Epithelial cell of esophagus (primary cell): ENCODE measurements around the gene EFHD1.
"Not testable (repeated sequence)": the region's sequence is repeated elsewhere in the genome, so short reads cannot be mapped to it uniquely, and the experiment has no call there.

ENCODE experiments used
- DNase-seq: peaks from one replicate; pipeline ENCODE4 v3.0.0; 2010; ENCODE audit warnings: low read depth
- H3K4me3 ChIP-seq: 2 replicates; pipeline ENCODE4 v1.5.1; 2011; ENCODE audit warnings: mild to moderate bottlenecking, low read length, control low read depth
- CTCF ChIP-seq: IDR thresholded peaks from 2 replicates; pipeline ENCODE4 v1.5.1; 2011; ENCODE audit warnings: low read depth, mild to moderate bottlenecking, low read length, control low read depth, inconsistent platforms; ENCODE audit not compliant: insufficient read depth; ENCODE audit errors: missing control alignments

The EFHD1 gene

GRCh38 chr2:232675381-232675780 is 42.0 kb downstream of the EFHD1 start:
- no peak for TF ChIP-seq CTCF
- no peak overlapping the region for H3K4me3 ChIP-seq
- no peak for DNase-seq

GRCh38 chr2:232680006-232680405 is 46.6 kb downstream of the EFHD1 start:
- TF ChIP-seq CTCF = no peak
- no peak for DNase-seq
- no peak overlapping the region for H3K4me3 ChIP-seq

GRCh38 chr2:232681527-232681926 is 48.1 kb downstream of the EFHD1 start:
- no peak for DNase-seq
- no peak overlapping the region for H3K4me3 ChIP-seq
- TF ChIP-seq CTCF = no peak

- no peak for DNase-seq
- TF ChIP-seq CTCF = no peak
- H3K4me3 ChIP-seq = no peak overlapping the region
These were observed 50.0 kb downstream of the EFHD1 start for GRCh38 chr2:232683368-232683767.

GRCh38 chr2:232685391-232685790 is 52.0 kb downstream of the EFHD1 start:
- DNase-seq, H3K4me3 ChIP-seq: not testable (repeated sequence)

GRCh38 chr2:232687382-232688160 is 54.2 kb downstream of the EFHD1 start:
- no peak overlapping the region for H3K4me3 ChIP-seq
- no peak for DNase-seq
- no peak for TF ChIP-seq CTCF

GRCh38 chr2:232688201-232688600 is 54.8 kb downstream of the EFHD1 start:
- H3K4me3 ChIP-seq = no peak overlapping the region
- no peak for DNase-seq
- TF ChIP-seq CTCF = no peak
